A673 (cell line): ENCODE results near the gene YPEL3.
A peak's percentile ranks its signal among the peaks of the same experiment; 100 is the strongest.

Experiments
- EZH2 ChIP-seq: fragments of 200-600 bp; sonication (generic); IDR thresholded peaks from 2 replicates; pipeline ENCODE4 v1.6.1; 2017; ENCODE audit warnings: borderline replicate concordance, low read depth, mild to moderate bottlenecking, mixed read lengths, antibody characterized with exemption, low read length; ENCODE audit not compliant: poor library complexity, severe bottlenecking
- TF ChIP-seq, protein P1 (sequence below): fragments of 300-800, 200-600 bp; sonication (generic); conservative IDR thresholded peaks from 2 replicates; pipeline ENCODE4 v1.5.1; 2017; ENCODE audit warnings: low read depth, mild to moderate bottlenecking, antibody characterized with exemption, low read length, moderate library complexity, mixed read lengths

GRCh38 chr16:30063893-30064728 lies 31.9 kb downstream of the YPEL3 start:
- no peak for TF ChIP-seq EZH2
- TF ChIP-seq, protein P1, sequence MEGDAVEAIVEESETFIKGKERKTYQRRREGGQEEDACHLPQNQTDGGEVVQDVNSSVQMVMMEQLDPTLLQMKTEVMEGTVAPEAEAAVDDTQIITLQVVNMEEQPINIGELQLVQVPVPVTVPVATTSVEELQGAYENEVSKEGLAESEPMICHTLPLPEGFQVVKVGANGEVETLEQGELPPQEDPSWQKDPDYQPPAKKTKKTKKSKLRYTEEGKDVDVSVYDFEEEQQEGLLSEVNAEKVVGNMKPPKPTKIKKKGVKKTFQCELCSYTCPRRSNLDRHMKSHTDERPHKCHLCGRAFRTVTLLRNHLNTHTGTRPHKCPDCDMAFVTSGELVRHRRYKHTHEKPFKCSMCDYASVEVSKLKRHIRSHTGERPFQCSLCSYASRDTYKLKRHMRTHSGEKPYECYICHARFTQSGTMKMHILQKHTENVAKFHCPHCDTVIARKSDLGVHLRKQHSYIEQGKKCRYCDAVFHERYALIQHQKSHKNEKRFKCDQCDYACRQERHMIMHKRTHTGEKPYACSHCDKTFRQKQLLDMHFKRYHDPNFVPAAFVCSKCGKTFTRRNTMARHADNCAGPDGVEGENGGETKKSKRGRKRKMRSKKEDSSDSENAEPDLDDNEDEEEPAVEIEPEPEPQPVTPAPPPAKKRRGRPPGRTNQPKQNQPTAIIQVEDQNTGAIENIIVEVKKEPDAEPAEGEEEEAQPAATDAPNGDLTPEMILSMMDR = peak; percentile 41
